ENCODE measurements around the gene RND1.

Gene RND1

DNA sequence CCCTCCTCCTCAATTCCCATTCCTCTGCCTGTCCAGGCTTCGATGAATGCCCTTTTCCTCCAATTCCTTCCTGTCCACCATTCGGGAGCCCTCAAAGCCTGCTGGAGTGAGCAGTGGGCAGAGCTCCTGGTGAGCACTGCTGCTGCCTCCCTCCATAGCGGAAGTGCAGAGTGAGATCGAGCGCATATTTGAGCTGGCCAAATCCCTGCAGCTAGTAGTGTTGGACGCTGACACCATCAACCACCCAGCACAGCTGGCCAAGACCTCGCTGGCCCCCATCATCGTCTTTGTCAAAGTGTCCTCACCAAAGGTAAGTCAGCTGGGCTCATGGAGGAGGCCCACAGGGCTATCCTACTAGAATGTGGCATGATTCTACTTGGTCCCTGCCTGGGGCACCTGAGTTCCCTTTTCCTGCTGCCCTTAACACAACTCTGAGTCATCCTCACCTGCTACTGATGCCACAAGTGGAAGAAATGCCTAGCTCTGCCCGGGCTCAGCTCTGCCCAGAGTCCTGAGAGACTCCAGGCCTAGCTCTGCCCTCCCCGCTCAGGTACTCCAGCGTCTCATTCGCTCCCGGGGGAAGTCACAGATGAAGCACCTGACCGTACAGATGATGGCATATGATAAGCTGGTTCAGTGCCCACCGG is 39.3 kb downstream of the RND1 start:
- DNase-seq = no peak

DNA sequence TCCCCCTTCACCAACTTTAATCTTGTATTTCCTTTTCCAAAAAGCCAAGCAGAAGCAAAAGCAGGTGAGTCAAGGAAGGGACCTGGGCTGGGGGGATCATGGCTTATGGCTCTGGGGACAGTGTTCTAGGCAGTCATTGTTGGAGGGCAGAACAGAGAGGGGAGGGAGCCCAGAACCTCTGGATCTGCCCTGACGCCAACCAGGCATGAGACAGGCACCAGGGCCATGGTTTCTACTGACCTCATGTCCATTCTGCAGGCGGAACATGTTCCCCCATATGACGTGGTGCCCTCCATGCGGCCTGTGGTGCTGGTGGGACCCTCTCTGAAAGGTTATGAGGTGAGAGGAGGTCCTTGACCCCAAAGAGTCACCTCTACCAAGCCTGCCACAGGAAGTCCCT is 40.8 kb downstream of the RND1 start:
- no peak for DNase-seq

DNA sequence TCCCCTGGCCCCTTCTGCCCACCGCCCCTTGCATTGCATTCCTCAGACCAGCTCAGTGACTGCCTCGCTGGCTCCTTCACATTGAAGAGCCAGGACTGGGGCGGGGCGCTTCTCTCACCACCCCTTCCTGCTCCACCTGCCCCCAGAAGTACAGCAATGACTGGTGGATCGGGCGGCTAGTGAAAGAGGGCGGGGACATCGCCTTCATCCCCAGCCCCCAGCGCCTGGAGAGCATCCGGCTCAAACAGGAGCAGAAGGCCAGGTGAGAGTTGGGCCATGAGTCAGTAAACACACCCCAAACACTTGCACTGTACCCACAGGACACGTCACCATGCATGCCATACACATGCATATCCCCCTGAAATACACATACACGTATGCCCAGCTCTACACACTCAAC is 41.6 kb downstream of the RND1 start:
- no peak for DNase-seq

DNA sequence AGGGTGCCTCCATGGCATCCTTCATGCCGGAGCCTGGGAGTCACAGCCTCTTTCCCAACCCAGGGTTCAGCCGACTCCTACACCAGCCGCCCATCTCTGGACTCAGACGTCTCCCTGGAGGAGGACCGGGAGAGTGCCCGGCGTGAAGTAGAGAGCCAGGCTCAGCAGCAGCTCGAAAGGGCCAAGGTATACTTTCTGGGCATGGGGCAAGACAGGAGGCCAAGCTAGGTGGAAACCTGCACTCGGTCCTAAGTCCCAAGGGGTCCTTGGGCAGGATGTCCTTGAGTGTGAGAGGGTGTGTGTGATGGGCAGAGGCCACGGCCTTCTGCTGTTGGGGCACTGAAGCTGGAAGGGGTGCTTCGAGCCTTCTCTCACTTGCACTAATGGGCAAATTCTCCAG is 42.4 kb downstream of the RND1 start:
- no peak for DNase-seq

DNA sequence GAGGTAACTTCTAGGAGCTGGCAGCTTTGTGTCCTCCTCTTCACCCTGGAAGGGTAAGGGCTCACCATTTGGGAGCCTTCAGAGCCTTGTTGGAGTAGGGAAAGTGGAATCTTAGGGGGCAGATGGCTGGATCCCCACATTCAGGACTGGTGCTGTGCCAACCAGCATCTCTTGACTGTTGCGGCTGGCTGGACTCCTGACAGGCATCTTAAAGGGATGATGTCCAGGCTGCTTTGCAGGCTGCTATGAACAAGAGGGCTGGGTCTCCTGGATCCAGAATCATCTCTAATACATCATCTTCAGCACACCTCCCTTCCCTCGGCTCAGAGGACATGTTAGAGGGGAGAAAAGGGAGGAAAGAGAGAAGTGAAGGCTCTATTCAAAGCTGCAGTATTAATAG is 43.0 kb downstream of the RND1 start:
- no peak for DNase-seq

DNA sequence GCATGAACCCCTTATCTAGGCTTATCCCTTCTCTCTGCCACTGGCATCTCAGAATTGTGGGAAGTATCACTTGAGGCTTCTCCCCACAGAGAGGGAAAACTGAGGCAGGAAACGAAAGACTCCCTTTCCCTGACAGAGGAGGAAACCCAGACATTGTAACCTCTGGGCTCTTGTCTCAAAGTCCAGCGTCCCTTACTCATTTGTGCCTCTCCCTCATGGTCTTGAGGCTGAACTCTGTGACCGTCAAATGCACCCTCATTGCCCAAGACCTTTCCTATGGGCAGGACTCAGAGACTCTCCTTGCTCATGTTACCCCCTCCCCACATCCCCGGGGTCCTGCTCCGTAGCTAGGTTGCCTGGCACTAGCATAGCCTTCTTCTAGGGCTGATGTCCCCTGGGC is 43.5 kb downstream of the RND1 start:
- no peak for DNase-seq

DNA sequence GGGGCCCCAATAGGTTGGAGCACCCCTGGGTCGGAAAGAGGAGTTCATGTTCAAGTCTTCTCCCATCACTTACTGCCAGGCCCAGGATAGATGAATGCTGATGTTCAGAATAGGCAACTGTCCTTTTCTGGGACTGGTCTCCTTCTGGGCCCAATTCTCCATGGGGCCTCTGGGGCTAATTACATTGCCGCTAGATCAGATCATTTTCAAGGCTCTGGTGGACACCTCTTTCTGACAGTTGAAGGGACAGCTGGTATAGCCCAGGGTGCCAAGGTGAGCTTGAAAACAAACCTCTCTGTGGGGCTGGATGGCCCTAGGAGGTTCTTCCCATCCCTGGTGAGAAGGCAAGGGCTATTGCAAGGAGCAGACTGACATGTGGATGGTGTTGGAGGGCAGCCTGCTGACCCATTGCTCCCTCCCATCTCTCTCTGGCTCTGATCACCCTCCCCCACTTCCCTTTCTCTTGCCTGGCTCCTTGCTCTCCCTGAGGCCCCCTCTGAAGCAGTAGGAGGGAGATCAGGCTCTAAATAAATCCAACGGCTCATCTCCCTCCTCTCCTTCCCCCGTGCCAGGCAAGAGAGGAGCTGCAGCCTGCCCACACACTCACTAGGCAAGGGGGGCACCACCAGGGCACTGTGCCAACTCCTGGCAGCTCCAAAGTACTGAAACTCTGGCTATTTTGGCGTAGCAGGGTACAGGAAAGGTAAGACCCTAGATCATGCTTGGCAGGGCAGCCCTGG is 45.5 kb downstream of the RND1 start:
- DNase-seq = no peak

DNA sequence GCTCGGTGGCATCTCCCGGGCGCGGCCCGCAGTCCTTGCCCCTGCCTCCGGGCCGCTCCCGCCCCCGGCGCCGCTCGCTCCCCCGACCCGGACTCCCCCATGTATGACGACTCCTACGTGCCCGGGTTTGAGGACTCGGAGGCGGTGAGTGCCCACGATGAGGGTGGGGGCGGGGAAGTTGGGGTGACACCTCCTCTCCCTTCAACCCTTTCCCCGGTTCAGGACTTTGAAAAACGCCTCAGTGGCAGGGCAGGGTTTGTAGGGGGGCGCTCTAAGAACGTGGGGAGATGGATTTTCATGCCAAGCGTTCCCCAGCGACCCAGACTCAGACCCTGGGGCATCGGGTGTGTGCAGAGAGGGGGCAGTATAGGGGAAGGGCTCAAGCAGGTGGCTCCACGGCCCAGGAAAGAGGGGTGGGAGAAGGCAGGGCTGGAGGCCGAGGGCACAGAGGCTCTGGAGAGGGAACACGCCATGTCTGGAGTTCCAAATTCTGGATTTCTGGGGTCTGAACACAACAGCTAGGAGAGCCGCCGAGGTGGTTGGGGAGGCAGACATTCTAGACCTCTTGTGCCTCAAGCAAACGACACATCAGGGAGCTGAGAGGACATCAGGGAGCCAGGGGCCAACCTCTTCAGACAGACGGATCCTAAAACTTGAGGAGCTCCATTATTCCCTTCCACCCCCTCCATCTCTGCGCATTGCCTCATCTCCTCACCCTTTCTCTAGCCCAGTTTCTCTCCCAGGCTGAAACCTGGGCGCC is 46.7 kb downstream of the RND1 start:
- no peak for DNase-seq

DNA sequence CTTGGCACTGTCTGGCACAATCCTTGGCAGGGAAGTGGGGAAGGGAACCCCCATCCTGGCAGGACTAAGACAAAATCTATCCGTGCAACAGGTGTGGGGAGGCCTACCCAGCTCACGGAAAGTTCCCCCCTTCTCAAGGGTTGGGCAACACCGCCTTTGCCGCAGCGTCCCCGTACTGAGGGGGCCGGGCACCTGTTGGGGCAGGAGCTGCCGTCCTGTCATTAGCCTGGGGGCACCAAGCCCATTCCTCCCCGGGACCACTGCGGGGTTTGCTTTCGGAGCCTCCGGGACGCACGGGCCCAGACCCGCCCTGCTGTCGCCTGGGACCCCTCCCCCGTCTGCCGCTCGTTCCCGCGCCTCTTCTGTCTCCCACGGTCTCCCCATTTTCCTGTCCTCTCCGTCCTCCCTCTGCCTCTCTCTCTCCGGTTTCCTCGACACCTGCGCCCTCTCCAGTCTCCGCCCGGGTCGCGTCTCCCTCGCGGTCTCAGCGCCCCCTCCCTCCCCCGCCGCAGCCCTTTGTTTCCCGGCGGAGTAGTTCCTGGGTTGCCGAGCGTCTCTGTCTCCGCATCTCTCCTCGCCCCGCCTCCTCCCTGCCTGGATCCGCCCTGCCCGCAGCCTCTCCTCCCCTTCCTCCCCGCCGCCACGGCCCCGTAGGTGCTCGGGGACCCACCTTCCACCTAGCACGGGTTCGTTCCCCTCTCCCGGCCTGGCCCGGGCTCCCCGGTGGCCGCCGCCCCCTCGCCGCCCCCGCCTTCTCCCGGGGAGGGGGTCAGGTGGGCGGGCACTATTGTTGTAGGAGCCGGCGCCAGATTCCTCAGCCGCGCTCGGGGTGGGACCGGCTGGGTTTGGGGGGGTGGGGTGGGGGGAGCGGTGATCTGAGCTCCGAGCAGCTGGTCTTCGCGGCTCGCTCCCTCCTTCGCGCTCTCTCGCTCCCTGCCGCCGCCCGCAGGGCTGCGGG is 47.5 kb downstream of the RND1 start, which contains the start of gene CACNB3:
Gene CACNB3, plus strand, starts transcription at position 624 of the 958 bp plus-strand sequence. CDS start 434 bp downstream, outside the sequence.
- peak; percentile 56 for DNase-seq

DNA sequence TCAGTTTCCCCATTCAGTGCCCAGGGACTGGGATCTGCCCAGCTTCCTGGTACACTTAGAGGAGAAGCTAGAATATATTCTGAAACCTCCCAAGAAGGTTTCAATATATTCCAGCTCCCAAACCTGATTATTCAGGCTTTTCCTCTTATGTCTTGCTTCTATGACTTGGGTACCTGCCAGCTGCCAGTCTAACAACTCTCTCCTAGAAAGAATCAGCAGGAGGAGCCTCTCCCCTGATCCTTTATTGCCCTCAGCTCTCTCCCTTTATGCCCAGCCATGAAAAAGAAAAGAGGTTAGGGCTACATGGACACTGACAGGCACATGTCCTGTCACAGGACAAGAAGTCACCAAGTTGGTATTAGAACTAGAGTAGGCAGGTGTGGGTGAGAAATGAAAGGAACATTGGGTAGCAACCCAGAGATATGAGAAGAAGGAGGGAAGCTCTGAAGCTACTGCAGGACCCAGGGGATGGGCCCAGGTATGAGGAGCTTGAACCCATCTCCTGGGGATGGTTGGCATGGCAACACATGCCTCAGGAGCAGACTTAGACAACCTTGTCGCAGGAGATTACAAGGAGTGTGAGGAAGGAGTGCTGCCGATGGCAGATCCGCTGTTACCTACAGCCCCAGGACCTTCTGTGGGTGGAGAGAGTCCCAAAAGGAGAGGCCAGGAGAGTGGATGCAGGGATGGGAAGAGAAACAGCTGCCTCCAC is 49.4 kb downstream of the RND1 start:
- peak; percentile 6 for DNase-seq

DNA sequence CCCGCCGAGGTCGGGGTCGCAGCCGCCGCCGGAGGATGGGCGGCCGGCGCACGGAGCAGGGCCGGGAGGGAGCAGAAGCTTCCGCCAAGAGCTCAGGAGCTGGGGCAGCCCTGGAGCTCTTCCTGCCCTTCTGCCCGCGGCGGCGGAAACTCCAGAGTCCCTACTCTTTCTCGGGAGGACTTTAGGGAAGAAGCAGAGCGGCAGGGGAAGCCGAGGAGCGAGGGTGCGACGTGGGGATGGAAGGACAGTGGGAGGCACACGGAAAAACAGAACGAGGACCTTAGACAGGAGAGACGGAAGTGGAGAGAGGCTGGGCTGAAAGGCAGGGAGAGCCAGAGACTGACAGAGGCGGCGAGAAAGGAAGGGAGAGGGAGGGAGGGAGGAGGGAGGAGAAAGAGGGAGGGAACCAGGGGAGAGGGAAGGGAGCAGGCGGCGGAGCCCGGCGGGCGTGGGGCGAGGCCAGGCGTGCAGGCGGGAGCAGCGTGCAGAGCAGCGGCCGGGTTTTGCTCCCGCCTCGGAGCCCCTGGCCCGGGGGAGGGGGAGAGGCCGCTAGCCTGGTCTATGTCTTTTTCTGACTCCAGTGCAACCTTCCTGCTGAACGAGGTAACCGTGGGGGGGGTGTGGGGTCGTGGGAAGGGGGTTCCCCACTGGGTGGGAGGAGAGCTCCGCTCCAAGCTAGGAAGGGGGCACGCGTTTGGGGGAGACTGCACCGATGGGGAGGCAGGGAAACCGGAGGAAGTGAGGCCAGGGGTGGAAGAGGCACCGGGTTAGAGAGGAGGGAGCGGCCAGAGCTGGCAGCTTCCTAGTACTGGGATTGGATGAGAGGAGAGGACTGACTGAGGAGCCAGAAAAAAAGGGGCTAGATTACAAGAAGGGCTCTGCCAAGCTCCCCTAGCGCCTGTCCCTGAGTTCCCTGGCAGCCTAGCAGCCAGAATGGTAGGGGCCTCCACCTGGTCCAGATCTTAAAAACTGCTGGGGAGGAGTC is 50.3 kb downstream of the RND1 start:
- peak; percentile 63 for DNase-seq

DNA sequence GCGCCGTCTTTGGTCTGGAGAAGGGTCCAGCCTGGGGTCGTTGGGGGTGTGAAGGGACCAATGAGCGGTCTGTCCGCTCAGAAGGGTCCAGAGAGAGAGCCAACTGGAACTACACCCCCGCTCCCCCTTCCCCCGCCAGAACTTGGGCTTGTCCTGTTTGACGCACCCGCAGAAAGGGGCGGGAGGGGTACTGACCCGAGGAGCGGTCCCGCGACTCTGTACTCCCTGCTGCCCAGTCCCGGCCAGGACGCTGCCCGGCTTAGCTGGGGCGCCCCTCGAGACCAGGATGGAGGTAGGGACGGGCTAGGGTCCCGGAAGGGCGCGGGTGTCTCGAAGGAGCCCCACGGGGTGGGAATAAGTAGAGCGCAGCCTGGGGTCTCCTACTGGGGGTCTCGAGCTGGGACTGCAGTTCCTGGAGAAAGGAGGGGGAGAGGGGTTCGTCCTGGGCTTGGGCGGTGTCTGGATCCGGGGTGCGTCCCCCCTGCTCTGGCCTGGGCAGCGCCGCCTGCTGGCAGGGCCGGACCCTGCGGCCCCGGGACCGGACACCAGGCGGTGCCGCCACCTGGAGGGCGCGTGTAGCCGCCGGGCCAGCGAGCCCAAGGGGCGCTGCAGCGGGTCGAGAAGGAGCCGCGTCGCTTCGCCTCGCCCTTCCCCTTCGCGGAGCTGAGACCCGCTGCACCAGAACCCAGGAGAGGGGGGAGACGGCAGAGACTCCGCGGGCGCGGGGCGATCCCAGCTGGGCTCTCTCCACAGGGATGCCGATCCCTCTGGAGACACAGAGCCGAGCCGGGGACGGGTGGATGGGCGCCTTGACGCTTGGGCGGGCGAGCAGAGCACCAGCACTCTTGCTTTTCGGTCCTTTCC is 51.2 kb downstream of the RND1 start:
- DNase-seq = peak; percentile 6

DNA sequence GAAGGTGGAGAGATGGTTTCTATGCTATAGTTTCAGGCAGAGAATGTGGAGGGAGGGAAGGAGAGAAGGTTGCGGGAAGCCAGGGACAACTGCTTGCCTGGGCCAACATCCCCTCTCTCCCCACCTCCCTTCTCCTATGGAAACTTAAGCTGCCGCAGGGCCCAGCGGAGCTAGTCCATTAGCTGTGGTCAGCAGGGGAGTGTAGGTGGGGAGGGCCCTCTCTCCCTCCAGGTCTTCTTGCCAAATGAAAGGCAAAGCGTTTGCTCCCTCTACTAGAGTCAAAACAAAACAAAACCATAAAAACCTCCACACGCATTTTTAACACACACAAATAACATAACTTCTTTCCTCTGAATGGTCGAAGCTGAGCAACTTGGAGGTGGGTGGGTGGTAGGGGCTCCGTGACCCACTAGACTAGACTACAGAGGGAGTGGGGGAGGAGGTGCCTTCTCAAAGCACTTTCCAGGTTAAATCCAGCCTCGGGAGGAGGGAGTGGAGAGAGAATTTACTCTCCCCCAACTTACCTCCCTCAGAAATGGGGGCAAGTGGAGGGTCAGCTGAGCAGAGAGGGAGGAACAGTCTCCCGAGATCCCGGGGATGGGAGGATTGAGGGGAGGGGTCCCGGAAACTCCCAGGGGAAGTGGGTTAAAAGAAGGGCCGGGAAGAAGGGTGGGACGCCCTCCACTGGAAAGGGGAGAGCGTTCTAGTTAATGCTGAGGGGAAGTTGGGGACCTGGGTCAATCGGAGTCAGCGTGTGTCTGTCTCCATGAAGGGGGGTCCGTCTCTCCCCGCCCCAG is 52.0 kb downstream of the RND1 start:
- DNase-seq = no peak

DNA sequence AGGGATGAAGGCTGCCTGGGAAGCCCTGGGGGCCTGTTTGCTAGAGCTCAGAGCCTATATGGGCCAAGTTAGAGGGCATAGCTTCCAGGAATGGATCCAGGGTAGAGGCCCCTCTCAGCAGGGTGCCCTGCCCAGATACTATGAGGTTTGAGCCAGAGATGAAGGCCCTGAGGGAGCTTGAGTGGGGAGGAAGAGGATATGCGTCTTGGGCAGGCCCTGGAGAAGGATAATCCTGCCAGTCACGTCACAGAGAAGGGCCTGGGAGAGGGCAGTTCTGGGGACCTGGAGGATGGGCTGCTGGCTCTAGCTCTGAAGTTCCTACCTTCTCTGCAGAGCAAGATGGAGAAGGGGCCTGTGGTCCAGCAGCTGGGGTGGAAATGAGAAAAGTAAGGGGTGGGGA is 53.3 kb downstream of the RND1 start:
- DNase-seq = no peak

DNA sequence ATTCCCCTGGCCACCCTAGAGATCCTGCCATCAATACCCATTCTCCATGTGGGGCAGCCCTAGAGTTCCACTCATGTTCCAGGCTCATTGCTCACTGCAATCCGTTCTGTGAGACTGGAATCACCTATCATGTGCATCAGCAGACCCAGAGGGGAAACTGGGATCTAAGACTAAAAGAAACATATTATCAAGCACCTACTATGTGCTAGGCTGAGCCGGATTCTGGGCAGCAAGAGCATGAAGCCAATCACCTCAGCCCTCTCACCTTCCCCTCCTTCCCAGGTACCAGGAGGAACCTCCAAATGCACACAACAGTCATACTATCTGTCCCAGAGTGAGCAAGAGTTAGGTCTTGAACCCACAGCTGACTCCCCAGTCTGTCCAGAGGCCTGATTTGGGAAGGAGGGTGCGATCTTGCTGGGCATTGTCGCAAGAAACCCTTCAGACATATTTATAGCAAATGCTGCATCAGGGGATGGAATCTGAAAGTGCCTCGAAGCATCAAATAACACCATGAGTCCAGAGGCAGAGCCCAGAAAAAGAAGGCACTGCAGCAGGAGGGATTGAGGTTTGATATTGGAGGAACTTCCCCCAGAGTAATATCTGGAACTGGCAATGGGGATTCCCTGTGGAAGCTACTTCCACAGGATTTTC is 54.1 kb downstream of the RND1 start:
- no peak for DNase-seq

DNA sequence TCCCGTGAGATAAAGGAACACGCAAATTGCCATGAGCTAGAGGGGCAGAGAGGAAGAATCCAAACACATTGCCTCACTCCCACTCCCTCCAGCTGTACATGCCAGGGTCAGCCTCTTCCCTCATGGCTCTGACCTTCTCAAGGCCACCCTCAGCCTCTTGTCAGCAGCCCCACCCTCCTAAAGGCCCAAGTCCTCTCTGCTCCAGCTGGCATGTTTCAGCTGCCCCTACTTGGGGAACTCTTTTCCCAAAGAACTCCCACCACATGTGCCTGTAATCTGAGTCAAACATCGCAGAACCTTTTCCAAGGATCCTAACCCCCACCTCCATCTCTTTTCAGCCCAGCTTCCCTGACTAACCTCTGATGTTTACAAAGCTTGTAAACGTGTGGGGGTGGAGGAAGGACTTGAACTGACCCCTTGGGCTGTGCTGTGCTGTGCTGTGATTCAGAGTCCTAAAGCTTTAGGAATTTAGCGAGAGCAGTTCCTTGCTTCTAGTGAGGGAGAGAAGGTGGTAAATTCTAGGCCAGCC is 54.7 kb downstream of the RND1 start:
- no peak for DNase-seq

DNA sequence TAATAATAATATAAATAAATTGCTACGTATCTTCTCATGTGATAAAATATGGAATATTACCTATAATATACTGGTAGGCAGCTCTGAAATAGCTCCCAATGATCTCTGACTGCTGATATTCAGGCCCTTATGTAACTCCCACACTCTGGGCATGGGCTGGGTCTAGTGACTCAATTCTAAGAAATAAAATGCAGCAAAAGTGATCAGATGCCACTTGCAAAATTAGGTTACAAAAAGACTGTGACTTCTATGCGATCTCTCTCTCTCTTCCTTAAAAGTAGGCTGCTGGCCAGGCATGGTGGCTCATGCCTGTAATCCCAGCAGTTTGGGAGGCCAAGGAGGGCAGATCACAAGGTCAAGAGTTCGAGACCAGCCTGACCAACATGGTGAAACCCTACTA is 57.7 kb downstream of the RND1 start:
- DNase-seq = no peak
